Measurements from ENCODE around the gene HS1BP3.

The HS1BP3 gene

DNA sequence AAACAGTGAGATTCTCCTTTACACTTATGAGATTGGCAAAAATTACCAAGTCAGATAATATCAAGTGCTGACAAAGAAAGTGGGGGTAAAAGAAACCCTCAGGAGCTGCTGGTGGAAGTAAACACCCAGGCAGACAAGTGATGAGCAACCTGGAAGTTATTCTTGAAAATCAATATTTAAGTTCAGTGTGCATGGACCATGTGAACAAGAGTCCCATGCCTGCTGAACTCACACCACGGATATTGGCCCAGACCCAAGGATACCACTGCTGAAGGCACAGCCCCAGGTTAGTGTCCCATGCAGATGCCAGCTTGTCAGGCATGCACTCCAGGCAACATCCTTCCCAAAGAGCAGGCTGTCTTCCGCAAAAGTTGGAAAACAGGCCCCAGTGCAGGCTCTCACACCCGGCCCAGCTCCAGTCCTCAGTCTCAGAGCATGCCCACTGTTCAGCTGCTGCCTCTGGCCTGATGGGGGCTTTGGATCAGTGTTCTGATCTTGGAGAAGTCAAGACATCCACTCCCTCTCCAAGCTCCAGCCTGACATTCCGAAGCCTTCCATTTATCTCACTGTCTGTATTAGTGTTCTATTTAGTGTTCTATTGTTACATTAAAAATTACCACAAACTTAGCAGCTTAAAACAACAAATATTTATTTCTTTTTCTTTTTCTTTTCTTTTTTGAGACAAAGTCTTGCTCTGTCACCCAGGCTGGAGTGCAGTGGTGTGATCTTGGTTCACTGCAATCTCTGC lies 70.0 kb downstream of the HS1BP3 start:
- DNase-seq = no peak

DNA sequence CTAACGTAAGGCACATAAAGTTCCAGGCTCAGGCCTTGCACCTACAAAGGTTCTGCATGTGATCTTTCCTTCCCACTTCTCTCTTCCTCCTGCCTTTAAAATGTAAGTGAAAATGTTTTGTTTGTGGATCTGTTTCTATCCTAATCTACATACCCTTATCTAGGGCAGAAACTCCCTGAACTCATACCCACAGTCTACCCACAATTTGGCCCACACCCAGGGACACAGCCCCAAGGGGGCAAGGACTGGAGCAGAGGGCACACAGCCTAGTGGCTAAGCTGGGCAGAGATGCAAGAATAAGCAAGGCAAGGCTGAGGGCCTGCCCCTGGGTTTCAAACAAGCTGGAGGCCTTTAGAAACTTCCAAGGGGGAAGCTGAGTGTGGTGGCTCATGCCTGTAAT lies 71.0 kb downstream of the HS1BP3 start:
- DNase-seq = no peak

GRCh38 chr2:20578895-20579825 lies 71.7 kb downstream of the HS1BP3 start:
- DNase-seq = no peak

DNA sequence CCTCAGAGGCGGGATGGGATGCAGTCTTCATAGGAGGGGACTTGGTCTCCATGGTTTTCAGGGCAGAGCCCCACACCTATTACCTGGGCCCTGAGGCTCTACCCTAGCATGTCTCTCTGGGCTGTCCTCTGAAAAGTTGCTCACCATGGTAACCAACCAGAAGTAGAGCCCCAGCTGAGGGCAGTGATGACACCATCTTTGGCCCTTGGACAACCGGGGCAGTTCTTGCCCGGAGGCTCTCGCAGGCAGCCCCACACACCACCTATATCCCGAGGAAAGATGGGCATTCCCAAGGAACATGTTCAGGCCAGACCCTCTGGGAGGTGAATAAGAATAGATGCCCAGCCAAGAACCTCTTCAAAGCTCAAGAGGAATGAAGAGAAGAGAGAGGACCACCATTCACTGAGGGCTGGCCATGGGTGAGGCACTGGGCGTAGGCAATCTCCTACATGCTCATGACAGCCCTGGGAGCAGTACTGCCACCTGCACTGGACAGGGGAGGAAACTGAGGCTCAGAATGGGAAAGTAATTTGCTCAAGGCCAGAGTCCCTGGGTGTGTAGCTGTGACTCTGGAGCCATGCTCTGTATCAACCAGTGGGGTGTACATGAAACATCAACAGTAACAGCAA lies 72.5 kb downstream of the HS1BP3 start:
- no peak for DNase-seq

GRCh38 chr2:20577495-20578235 lies 73.2 kb downstream of the HS1BP3 start:
- no peak for DNase-seq

- peak; percentile 1 for DNase-seq
Measured at GRCh38 chr2:20576598-20577115, 74.2 kb downstream of the HS1BP3 start.

GRCh38 chr2:20575935-20576597 lies 74.8 kb downstream of the HS1BP3 start:
- no peak for DNase-seq

DNA sequence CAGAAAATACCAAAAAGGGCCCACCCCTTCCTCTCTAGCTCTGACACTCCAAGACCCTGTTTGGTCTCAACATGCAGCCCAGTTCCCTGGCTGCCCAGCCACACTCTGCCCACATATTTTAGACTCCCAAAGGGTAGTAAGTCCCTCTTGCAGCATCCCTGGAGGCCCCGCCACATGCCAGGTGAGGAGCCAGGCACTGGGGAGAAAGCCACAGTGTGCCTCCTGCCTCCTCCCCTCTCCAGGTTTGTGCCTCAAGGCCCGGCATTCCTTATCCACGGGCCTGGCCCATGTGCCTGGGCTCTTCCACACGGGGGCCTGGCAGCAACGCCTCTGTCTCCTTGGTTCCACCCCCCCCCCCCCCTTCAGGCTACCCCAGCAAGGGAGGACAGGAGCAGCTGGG lies 75.5 kb downstream of the HS1BP3 start:
- no peak for DNase-seq

- no peak for DNase-seq
Measured at GRCh38 chr2:20574930-20575329, 76.0 kb downstream of the HS1BP3 start.

- DNase-seq = no peak
Measured at GRCh38 chr2:20574423-20574911, 76.4 kb downstream of the HS1BP3 start.

DNA sequence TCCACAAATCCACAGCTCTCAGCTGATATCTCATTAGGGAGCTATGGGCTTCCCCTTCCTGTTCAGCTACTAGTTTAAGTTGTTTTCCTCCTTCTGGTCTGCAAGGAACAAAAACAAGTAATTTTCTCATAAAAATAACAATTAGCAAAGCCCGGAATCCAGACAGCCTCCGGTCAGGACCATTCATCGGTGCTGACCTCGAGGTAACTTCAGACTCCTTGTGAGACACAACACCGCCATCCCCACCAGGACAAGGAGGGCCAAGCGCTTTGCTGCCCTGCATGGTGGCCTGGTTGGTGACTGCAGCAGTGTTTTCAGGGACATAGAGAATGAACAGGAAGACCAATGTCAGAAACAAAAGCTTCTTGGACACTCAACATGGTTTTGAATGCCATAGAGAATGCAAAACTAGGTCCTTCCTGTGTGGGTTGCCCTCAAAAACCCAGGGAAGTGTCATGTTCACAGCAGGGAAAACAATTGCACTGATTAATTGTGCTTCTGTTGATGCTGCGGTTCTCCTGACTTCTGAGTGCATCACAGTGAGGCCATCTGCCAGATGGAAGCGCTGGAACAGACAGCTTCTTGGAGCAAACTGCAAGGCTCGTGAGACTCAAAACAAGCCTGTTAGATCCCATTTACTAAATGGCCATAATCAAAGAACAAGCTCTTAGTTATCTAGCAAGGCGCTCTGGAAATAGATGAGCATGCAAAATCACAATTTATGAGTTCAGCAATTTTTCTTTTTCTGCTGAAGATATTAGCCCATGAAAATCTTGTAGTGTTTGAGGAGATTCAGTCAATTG lies 77.1 kb downstream of the HS1BP3 start:
- no peak for DNase-seq

- no peak for DNase-seq
Measured at GRCh38 chr2:20572221-20572620, 78.7 kb downstream of the HS1BP3 start.

DNA sequence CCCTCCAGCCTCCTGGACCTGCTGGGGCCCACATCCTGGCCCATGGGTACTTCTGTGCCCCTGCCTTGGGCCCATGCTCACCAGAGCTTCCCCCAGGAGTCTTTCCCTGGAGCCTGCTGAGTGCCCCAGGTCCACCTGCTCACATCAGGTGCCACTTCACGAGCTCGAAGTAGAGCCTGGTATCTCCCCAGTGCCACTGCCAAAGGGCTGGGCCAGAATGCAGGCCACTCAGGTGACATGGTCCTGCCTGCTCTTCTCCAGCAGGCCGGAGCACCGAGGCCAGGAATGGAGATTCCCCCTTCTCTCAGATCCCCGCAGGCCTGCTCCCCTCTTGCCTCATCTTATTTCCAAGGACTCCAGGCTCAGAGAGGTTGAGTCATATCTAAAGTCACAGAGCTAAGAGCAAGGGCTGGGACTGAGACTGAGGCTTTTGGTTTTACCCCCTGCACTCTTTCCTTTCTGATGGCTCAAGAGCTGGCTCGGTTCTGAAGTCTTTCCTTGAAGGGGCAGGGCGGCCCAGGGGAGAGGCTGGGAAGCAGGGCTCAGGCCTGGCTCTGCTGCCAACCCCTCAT lies 79.2 kb downstream of the HS1BP3 start:
- no peak for DNase-seq

DNA sequence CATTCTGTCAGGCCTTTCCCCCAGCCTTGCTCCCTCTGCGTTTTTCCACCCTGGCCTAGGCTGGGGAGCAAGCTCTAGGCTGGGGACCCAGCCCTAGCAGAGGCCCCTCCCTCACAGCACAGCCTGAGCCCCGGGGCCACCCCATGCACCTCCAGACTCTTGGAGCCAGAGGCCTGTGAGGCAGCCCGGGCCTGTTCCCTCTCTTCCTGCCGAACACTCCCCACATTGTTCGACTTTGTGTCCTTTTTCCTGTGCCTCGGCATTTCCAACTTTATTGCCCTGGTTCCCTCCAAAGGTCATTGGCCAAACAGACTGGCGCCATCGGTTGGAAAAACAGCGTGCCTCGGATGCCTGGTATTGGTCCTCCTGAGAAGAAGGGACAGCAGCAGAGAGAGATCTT lies 79.7 kb downstream of the HS1BP3 start:
- no peak for DNase-seq

- no peak for DNase-seq
Measured at GRCh38 chr2:20570249-20570648, 80.6 kb downstream of the HS1BP3 start.

- DNase-seq = no peak
Measured at GRCh38 chr2:20569464-20570223, 81.3 kb downstream of the HS1BP3 start.

DNA sequence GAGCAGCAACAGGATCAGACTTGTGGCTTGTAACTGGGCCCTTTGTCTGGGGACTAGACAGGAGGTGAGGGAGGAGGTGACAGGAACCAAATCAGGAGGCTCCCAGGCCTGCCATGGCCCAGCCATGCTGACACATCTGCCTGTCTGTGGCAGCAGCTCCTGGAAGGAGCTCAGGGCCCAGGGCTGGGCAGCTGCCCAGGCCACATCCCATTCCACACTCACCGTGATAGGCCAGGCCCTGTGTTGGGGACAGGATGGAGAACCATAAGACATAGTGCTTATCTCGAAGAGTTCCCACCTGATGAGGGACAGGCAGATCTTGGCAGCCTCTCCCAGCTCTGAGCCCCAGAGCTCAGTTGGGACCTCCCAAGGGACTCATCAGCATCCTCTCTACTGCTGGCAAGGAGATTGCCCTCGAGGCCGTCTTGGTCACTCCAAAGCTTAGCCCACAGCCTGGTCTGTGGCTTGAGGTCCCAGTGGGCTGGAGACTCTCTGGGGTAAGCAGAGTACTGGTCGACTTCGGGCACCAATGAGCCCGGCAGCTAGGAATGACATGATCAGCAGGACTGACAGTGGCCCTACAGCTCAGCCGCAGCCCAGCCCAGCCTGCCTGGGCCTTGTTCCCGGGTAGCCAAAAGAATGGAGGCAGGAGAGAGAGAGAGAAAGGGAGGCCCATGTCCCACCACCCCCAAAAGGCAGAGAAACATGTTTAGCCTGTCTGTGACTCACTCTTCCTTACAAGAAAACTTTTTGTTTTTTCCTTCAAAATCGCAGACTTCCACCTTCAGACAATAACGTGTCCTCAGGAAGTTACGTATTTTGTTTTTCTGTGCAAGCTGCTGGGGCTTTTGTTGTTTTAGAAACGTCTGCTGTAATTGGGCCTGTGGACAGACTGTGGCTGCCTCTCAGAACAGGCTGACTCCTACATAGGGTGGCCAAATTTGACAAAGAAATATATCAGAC lies 82.1 kb downstream of the HS1BP3 start:
- no peak for DNase-seq

GRCh38 chr2:20567926-20568179 lies 83.0 kb downstream of the HS1BP3 start:
- no peak for DNase-seq
